GM21526 (cell line): ENCODE results near the gene CRYBB1.

Experiments used
- ATAC-seq: cut with Tn5 transposase; IDR thresholded peaks from one replicate; pipeline ENCODE4 v1.9.1; 2021; ENCODE audit warnings: moderate library complexity; ENCODE audit not compliant: unreplicated experiment, low FRiP score

The CRYBB1 gene

DNA sequence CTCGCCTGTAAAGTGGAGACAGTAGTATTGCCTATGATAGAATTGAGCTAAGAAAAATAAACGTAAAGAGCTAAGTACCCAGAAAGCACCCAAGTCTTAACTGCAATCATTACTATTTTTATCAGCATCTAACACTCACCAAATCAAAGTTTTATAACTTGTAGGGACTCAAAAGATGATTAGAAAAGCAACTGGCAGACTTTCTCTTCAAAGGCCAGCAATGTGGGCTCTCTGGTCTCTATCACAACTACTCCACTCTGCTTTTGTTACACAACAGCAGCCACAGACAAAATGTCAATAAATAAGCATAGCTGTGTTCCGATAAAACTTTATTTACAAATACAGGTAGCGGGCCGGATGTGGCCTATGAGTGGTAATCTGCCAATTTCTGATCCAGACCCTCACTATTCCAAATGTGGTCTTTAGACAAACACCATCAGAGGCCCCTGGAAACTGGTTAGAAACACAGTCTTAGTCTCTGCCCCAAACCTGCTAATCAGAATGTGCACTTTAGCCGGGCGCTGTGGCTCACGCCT is 36.1 kb downstream of the CRYBB1 start:
- no peak for ATAC-seq

DNA sequence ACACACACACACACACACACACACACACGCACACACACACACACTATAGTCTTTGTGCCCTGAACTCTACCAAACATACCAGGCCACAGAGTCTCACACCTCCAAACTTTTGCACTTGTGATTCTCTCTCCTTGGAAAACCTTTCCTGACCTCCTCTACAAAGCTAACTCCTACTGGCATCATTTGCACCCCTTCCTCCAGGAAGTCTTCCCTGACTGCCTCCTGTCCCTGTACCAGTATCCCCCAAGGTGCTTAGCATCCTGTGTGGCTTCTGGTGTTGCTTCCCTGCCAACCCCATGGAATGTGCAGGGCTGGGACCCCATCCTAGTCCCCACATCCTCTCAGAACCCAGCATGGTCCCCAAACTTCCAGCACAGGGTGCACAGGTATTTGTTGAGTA is 36.8 kb downstream of the CRYBB1 start:
- no peak for ATAC-seq

DNA sequence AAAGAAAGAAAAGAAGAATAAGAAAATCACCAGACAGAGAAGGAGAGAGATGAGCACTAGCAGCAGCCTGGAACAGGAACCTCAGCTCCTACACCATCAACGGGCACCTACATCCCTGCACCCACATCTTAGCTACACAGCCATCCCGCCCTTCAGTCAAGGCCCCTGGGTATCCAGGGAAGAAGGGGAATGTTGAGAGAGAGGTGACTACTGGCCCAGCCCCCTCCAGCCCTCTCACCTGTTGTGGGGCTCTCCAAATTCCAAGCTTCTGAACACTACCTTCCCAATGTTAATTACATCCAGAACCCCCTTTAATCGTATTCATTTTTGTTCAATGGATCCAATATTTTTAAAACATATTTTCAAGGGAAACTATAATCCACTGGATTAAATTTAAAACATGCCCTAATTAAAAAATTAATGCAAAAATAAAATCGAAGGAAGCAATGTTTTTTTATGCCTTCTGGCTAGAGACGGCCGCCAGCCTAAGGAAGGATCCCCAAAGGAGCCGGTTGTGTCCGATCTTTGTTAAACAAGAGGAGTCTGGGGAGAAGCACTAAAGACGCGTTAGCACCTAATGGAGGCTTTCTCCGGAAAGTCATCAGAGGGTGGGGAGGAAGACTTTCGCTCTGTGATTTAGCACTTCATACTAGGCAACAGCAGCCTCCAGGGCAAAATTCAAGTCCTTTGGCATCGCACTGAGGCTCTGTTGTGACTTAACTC is 37.4 kb downstream of the CRYBB1 start:
- ATAC-seq, result no peak

DNA sequence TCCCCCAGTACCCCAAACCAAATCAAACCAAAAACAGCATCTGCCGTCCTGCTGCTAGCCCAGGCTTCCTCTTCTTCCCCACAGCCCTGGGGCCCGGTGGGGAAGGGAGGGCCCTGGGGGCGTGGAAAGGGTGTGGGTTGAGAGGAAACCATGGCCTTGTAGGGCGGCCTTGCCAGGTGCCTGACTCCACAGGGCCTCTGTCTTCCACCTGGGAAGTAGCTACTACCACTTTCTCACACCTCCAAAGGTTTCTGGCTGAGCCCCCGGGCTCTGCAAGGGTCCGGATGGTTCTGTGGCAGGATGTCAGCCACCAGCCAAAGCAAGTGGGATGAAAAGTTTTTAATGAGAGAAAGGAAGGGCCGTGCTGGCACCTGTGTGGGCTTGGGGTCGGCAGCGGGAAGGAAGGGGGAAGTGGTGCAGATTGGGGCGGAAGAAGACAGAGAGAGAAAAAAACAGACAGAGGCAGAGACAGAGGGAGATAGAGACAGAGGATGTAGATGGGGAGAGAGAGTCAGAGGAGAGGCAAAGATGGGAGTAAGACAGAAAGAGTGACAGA is 38.4 kb downstream of the CRYBB1 start:
- peak; percentile 58 for ATAC-seq

DNA sequence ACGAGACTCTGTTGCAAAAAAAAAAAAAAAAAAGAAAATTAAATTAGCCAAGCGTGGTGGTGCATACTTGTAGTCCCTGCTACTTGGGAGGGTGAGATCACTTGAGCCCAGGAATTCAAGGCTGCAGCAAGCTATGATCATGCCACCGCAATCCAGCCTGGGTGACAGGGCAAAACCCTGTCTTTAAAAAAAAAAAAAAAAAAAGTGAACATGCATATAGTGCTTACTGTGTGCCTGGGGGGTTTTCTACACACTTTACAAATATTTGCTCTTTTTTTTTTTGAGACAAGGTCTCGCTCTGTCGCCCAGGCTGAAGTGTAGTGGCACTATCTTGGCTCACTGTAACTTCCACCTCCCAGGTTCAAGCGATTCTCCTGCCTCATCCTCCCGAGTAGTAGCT is 40.7 kb downstream of the CRYBB1 start:
- no peak for ATAC-seq

DNA sequence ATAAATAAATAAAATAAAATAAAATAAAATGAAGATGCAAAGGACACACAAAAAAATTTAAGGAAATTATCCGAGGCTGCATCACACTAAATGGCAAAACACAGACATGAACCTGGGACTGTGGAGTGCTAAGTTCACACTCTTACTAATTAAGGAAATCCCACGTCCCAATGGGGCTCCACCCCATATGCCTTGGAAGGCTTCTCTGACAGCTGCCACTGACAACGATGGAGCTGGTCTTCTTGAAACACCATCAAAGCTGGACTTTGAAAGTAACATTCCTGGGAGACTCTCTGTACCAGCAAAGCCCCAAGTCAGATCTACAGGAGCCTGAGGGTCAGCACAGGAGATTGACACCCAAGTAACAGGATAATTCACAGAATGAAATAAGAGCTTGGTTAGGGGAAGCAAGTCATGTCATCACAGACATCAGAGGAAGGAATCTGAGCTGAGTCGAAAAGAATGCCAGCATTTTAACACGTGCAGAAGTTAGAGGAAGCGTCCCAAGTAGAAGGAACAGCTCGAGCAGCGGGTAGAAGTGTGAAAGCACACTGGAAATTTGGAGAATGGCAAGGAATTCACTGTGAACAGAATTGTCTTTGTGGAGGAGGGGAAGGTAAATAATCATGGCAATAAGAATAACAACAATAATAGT is 41.7 kb downstream of the CRYBB1 start:
- ATAC-seq, result no peak

DNA sequence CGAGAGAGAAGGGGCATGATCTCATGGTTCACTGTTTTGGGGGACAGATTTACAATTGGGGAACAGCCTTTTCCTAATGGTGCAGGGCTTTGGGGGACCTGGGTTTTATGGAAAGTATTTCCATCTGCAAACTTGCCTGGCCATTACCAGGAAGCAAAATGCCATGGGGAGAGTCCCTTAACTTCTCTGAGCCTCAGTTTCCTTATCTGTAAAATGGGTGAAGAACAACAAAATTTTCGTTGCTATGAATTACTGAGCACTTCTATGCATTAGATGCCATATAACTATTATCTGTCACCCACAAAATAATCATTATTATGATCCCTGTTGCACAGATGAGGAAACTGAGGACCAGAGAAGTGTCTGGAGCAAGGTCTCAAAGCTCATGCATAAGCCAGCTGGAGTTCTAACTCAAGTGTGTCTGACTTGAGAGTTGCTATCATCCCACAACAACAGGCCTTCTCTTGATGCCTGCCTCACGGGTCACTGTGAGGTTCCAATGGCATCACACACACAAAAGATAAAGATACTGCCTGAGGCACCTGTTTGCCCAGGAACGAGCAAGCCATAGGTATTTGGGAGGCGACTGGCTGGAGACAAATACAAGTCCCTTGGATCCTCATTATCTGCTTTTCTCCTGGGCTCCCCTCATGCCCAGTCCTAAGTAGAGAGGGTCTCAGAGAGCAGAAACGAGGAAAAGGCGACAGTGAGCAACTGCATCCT is 43.7 kb downstream of the CRYBB1 start:
- no peak for ATAC-seq

DNA sequence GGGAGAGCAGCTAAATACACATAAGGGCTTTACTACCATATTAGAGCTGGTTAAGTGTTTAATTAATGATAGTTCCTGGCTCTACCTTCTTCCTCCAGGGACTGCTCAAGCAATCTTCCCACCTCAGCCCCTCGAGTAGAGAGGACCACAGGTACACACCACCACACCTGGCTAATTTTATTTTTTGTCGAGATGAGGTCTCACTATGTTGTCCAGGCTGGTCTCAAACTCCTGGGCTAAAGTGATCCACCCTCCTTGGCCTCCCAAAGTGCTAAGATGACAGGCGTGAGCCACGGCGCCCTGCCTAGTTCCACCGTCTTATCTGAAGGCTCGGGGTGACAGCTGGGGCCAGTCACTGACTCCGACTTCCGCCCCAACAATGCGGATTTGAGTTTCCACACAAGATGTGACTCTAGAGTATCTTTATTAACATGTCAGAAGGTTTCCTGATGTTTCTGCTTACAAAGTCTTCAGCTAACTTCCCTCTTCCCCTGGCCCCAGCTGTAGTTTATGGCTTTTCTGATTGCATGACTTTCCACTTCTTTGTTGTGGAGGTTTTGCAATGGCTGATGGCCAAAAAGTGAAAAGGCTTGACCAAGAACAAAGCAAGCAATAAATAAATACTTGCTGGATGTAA is 44.7 kb downstream of the CRYBB1 start:
- no peak for ATAC-seq

DNA sequence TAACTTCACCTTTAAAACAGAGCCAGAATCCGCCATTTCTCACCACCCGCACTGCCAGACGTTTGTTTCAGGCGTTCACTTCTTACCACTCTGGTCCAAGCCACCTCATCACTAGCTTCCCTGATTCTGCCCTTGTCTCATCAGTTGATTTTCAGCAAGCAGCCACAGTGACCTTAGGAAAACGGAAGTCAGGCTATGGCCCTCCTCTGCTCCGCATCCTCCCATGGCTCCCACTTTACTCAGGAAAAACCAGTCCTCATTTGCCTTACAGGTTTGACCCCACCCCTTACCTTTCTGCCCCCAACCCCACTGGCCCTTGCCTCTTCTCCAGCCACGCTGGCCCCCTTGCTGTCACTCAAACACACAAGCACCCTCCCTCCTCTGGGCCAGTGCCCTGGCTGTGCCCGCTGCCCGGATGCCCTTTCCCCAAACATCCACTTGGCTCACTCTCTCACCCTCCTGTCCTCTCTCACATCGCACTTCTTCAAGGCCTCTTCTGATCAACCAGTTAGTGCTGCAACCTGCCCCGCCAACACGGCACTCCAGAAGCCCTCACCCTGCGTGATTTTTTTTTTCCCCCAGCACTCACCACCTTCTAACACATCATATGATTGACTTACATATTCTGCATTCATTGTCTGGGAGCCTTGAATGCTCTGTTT is 46.8 kb downstream of the CRYBB1 start:
- no peak for ATAC-seq

DNA sequence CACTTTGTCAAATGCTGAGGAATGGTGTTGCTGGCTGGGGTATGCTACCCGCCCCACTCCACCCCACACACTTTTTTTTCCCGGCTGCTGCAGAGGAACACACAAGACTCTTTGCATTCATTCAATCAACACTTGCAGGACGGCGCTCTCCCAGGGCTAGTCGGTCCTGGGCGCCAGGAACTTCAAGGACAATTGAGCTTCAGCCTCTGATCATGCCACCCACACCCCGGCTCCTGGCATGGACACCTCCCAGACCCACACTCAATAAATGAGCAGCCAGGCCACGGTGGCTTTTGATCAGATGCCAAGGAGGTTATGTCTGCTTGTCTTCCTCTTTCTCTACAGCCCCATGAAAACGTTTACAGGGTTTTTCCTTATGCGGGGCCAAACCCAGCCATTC is 47.7 kb downstream of the CRYBB1 start:
- no peak for ATAC-seq

DNA sequence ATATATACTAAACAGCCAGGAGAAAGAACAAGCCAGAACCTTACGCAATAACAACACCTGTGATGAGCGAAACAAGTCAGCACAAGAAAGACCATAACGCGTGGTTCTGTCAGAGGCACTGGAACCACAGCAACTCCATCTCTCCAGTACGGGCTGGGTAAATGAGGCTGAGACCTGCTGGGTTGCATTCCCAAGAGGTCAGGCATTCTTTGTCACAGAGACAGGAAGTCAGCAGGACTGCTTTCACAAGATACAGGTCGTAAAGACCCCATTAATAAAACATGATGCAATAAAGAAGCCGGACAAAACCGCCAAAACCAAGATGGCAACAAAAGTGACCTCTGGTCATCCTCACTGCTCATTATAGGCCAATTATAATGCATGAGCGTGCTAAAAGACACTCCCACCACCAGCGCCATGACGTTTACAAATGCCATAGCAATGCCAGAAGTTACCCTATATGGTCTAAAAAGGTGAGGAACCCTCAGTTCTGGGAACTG is 49.6 kb downstream of the CRYBB1 start:
- ATAC-seq, result no peak

DNA sequence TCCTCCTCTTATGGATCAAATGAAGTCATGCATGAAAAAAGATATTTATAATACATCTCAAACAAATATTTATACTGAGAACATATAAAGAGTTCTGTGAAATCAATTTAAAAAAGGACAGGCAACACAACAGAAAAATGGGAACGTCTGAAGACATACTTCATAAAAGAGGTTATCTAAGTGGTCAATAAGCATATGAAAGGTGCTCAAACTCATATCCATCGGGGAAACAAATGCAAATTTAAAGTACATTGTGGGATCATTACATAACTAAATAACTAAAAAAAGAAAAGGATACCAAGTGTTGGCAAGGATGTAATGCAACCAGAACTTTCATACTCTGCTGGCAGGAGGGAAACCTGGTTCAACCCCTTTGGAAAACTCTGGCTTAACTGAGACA is 50.2 kb downstream of the CRYBB1 start:
- ATAC-seq, result no peak

DNA sequence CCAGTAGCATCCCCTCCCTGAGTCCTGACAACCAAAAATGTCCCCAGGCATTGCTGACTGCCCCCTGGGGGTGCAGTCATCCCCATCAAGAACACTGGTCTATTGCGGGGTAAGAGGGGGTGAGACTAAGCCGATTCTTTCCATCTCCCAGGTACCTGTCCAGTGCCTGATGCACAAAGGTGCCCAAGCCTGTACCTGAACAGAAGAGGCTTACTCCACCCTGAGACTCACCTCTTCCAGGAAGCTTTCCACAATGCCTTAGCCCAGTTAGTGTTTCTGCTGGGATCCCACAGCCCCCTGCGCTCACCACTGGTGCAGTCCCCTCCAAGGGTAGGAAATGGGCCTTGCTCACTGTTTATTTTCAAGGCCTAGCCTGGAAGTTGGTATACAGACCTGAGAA is 50.8 kb downstream of the CRYBB1 start:
- ATAC-seq, result no peak

DNA sequence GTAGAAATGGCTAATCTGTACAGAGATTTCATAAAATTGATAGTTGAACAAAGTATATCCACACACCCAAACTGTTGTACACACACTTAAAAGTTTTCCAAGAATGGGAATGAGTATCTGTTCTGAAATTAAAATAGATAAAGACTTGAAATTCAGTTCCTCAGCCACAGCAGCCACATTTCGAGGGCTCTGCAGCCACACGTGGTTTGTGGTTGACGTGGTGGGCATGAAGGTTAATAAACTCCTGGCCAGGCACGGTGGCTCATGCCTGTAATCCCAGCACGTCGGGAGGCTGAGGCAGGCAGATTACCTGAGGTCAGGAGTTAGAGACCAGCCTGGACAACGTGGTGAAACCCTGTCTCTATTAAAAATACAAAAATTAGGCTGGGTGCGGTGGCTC is 51.9 kb downstream of the CRYBB1 start:
- ATAC-seq, result no peak

DNA sequence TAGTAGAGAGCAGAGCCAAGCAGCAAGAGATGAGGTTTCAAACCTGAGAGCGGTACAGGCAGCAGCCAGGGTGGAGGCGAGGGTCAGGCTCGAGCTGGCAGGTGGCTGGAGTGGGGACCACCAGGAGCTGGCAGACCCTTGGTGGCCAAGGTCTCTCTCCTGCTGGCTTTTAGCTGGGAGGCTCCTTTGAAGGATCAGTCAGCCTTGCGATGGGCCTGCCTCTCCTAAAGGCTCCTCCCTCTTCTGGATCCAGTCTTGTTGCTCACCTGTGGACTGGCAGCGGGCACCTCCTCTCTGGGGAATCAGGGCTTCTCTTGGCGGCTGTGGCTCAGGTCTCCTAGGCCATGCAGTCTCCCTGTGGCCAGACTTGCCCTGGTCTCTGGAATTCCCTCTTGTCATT is 52.6 kb downstream of the CRYBB1 start:
- no peak for ATAC-seq

DNA sequence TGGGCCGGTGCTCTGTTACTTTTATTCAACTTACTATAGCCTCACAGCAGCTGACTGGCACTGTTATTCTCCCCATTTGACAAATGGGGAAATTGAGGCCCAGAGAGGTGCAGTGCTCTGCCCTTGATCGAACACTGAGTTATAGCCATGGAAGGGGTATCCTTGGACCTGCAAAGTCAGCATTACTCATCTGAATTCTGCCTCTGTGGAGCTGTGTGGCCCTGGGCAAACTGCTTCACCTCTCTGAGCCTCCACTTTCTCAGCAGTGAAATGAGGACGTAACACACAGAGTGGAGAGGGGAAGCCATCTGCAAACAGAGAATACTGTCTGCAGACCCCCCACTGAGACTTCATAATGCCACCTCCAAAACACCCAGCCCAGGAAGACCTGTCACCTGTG is 53.2 kb downstream of the CRYBB1 start:
- ATAC-seq, result no peak

DNA sequence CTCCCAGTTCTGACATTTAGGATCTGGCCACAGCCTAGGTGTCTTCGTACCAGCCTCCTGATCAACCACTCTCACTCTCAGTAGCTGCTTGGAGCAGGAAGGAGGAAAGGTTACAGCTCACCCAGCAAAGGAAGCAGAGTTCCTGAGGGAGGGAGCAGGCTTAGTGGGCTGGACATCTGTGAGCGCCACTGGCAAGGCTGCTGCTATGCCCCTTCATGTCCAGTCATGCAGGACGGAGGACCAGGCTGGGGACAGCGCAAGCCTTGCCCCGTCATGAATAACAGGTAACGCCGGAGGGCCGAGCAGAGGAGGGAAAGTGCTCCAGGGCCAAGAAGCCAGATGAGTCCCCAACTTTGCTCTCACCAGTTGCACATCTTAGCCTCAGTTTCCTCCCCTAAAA is 53.6 kb downstream of the CRYBB1 start:
- ATAC-seq, result no peak

DNA sequence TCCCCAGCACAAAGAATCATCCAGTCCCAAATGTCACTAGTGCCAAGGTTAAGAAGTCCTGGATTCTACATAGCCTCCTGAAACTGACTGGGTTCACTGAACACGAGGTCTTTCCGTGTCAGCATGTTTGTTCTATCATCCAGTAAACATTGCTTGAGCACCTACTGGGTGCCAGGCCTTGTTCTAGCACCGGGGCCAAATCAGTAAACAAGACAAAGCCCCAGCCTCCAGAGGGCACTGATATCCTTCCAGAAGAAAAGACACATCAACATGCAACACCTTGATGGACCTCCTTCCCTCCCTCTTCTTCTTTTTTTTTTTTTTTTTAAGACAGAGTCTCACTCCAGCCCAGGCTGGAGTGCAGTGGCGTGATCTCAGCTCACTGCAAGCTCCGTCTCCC is 54.8 kb downstream of the CRYBB1 start:
- no peak for ATAC-seq

DNA sequence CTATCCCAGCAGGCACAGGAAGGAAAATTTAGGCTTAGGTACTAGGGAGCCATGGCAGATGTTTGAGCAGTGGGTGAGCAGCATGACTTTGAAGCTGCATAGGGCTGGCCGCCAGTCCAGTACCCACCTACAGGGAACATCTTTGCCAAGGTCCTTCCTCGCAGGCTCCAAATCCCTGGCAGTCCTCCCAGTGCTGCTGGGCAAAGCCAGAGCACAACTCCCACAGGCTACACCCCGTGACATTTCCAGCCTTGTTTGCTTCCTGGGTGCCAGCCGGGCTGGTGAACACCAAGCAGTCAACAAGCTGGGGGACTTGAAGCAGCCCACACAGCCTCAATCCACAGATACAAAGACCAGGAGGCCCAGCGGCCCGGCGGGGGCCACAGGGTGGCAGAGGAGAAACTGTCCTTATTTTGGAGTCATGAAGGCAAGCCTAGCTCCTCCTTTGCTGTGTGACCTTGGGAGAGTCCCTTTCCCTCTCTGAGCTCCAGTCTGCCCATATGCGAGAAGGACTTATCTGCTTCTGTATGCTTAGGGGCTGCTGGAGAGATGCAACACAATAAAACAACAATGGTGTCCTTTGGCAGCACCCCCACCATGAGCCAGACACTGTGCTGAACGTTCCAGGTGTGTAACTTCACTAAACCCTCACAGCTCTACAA is 55.9 kb downstream of the CRYBB1 start:
- no peak for ATAC-seq
